AG04450 (cell line): Measurements from ENCODE around the gene CASP8. TPM values are rescaled to one million over a fixed set of nuclear protein-coding genes. Genes with fewer than 3 reads are reported as not detected.

Experiments used
- CTCF ChIA-PET: fragments of 300-600, 350-600 bp; formaldehyde crosslinking; extraction: SDS; loops from one replicate; lab custom pipeline; 2022; ENCODE audit warnings: antibody characterized with exemption, inconsistent platforms; lab: Charles Lee
- POLR2A ChIA-PET: fragments of 350-600 bp; formaldehyde crosslinking; extraction: SDS; loops from one replicate; lab custom pipeline; 2021; ENCODE audit warnings: antibody characterized with exemption, inconsistent platforms; lab: Yijun Ruan, JAX
- DNase-seq: peaks from one replicate; pipeline ENCODE4 v3.0.0-alpha.2; 2011; ENCODE audit warnings: low read depth, low spot score
- H3K27ac ChIP-seq: one replicate; pipeline ENCODE4 v1.5.1; 2012; ENCODE audit warnings: low read depth, low read length, control low read depth
- H3K27me3 ChIP-seq: one replicate; pipeline ENCODE4 v1.6.0; 2012; ENCODE audit warnings: low read length; ENCODE audit not compliant: control insufficient read depth, insufficient read depth
- H3K4me3 ChIP-seq: 2 replicates; pipeline ENCODE4 v1.5.1; 2011; ENCODE audit warnings: mild to moderate bottlenecking, low read depth, low read length, control low read depth
- H3K9me3 ChIP-seq: 2 replicates; pipeline ENCODE4 v1.5.1; 2012; ENCODE audit warnings: low read length; ENCODE audit not compliant: control insufficient read depth, insufficient read depth
- CTCF ChIP-seq: IDR thresholded peaks from 2 replicates; pipeline ENCODE4 v1.5.1; 2011; ENCODE audit warnings: low read depth, low read length, control low read depth, inconsistent platforms
- polyA plus RNA-seq: library from polyadenylated mRNA; depleted of rRNA; stranded (reverse); fragments of >200 nt; gene quantifications from 2 replicates; pipeline ENCODE4 v1.2.3, GENCODE V29; 2011

Gene CASP8
- polyA plus RNA-seq, 1 experiment, result 20.8 TPM

DNA sequence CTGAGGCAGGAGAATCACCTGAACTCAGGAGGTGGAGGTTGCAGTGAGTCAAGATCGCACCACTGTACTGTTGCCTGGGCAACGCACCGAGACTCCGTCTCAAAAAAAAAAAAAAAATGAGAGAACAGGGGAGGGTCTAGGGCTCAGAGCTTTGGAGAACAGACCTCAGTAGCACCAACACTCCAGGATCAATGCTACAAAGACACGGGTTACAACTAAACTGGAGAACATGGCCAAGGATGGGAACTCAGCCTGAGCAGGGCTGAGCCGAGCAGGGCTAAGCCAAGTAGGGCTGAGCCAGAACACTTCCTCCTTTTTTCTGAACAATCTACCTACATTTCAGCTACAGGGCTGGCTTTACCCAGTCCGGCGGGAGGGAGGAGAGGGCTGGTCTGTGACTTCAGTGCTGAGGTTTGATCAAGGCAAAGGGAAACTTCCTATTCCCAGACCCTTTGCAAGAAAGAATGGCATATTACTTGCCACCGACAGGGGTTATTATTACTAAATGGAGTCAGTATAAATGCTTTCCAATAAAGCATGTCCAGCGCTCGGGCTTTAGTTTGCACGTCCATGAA lies 2.9 kb upstream of the CASP8 start:
- POLR2A ChIA-PET, result no interaction called here
- H3K27me3 ChIP-seq, result no peaks in the 10 kb centered on the region
- 0 out of 2 replicates have a peak, but pooled peaks cover 2% of the 10 kb centered on the region for H3K9me3 ChIP-seq
- peak overlapping the region; percentile 84 for H3K4me3 ChIP-seq
- no peak for TF ChIP-seq CTCF
- CTCF ChIA-PET, result interaction anchor here (1.2 kb wide), 1 partner anchor 25 kb away, joined by 3 read pairs; no protein-coding TSS in a partner anchor
- peak overlapping the region; percentile 92 for H3K27ac ChIP-seq
- DNase-seq, result no peak

DNA sequence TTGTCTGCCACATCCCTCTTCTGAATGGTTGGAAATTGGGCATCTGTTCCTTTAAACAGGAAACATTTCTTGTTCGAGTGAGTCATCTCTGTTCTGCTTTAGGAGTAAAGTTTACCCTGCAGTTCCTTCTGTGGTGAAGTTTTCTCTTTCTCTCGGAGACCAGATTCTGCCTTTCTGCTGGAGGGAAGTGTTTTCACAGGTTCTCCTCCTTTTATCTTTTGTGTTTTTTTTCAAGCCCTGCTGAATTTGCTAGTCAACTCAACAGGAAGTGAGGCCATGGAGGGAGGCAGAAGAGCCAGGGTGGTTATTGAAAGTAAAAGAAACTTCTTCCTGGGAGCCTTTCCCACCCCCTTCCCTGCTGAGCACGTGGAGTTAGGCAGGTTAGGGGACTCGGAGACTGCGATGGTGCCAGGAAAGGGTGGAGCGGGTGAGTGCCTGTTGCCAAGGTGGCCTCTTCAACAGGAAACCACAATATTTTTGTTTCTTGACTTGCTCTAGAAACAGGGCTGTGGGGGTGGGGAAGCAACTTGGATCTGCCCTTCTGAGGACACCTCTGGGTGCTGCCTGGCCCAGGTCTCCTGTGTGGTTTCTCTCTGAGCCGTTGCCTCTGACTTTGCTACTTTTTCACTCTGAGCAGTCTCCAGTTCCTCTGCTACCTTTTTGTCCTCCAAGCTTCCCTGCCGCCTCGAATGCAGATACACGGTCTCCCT lies 2.2 kb upstream of the CASP8 start:
- peak; percentile 31 for TF ChIP-seq CTCF
- Histone ChIP-seq H3K27ac (peak overlapping the region; percentile 92), H3K4me3 (peak overlapping the region; percentile 84), H3K9me3 (0 out of 2 replicates have a peak, but pooled peaks cover 2% of the 10 kb centered on the region), H3K27me3 (no peaks in the 10 kb centered on the region)
- ChIA-PET CTCF (interaction anchor here (1.2 kb wide), 1 partner anchor 26 kb away, joined by 3 read pairs; no protein-coding TSS in a partner anchor), POLR2A (no interaction called here)
- no peak for DNase-seq

DNA sequence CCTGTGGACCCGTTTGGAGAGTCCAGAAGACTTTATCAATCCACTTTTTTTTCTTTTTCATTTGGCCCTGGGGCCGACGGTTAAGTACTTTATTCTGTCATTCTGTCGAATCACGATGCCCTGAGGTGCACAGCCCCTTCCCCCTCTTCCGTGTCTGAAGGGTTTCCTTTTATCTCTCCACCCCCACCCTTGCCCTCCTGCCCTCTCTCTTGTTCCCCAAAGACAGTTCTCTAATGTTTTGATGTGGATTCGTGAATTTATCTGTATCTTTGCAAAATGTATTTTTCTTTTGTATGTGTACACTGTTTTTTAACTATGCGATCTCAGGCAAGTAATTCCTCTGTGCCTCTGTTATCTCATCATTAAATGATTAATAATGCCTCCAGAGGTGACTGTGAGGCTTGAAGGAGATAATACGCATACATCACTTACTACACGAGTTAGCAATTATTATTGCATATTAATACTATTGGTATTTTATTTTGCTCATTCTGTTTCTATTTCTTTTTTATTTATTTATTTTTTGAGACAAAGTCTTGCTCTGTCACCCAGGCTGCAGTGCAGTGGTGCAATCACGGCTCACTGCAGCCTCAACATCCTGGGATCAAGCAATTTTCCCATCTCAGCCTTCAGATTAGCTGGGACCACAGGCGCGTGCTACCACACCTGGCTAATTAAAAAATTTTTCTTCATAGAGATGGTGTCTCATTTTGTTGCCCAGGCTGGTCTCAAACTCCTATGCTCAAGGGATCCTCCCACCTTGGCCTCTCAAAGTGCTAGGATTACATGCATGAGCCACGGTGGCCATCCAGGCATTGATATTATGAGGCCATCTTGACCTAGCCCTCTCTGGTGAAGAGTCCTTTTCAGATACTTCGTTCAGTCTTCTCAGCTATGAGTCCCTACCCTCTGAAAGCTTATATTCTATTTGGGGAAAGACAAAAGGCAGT lies 1.4 kb upstream of the CASP8 start:
- no peak for TF ChIP-seq CTCF
- H3K27me3 ChIP-seq, result no peaks in the 10 kb centered on the region
- H3K9me3 ChIP-seq, result 0 out of 2 replicates have a peak, but pooled peaks cover 2% of the 10 kb centered on the region
- H3K27ac ChIP-seq, result peak overlapping the region; percentile 92
- POLR2A ChIA-PET, result no interaction called here
- CTCF ChIA-PET, result interaction anchor here (0.6 to 0.7 kb wide), 2 partner anchors 26 to 602 kb away, joined by 3 to 4 read pairs; no protein-coding TSS in a partner anchor
- H3K4me3 ChIP-seq, result peak overlapping the region; percentile 84
- no peak for DNase-seq

DNA sequence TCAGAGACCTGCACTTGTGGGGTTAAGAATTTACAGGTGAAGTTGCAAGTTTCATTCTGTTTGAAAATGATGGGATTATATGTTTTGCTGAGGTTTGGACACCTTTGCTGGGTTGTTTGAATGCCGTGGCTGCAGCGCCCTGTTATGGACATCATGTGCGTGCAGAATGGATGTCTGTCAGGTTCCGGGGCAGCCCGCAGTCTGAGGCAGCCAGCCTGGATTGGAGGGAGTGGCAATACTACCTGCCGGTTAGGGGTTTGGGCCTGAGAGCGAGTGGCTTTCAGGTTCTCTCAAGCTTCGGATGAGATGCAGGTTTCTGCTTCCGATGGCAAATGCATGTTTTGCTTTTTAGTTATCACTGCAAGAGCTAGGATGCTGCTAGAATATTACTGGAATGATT lies 1.1 kb downstream of the CASP8 start:
- CTCF ChIA-PET, result no interaction called here
- Histone ChIP-seq H3K9me3 (0 out of 2 replicates have a peak, but pooled peaks cover 2% of the 10 kb centered on the region), H3K27ac (no peak overlapping the region), H3K4me3 (no peak overlapping the region), H3K27me3 (no peaks in the 10 kb centered on the region)
- POLR2A ChIA-PET, result no interaction called here
- no peak for DNase-seq
- TF ChIP-seq CTCF, result no peak
